Stimulated activated CD8-positive, alpha-beta memory T cell treated with anti-CD3 and anti-CD28 coated beads, Interleukin-15, amount 100 ng/mL, for 48 hours (primary cell): ENCODE results near the gene ST8SIA4.

Experiments used
- DNase-seq, 2 donors: peaks; one replicate each; pipeline ENCODE4 v3.0.0-alpha.2; 2020; ENCODE audit warnings: low read depth in 2 of 2

The ST8SIA4 gene

GRCh38 chr5:100867039-100867562, 36.0 kb downstream of the ST8SIA4 start:
- no peak for DNase-seq

- DNase-seq = no peak
Measured at GRCh38 chr5:100864931-100865330, 38.2 kb downstream of the ST8SIA4 start.

GRCh38 chr5:100863739-100864138, 39.3 kb downstream of the ST8SIA4 start:
- no peak for DNase-seq

- DNase-seq = no peak
Measured at GRCh38 chr5:100861148-100861547, 41.9 kb downstream of the ST8SIA4 start.

- DNase-seq = no peak
Measured at GRCh38 chr5:100860407-100860806, 42.7 kb downstream of the ST8SIA4 start.

GRCh38 chr5:100858987-100859545, 44.0 kb downstream of the ST8SIA4 start:
- DNase-seq = no peak

GRCh38 chr5:100856462-100856861, 46.6 kb downstream of the ST8SIA4 start:
- no peak for DNase-seq

GRCh38 chr5:100855937-100856430, 47.1 kb downstream of the ST8SIA4 start:
- DNase-seq = no peak

GRCh38 chr5:100855295-100855694, 47.8 kb downstream of the ST8SIA4 start:
- DNase-seq = no peak

- no peak for DNase-seq
Measured at GRCh38 chr5:100854591-100854990, 48.5 kb downstream of the ST8SIA4 start.

- no peak for DNase-seq
Measured at GRCh38 chr5:100853582-100853981, 49.5 kb downstream of the ST8SIA4 start.

- no peak for DNase-seq
Measured at GRCh38 chr5:100852988-100853449, 50.1 kb downstream of the ST8SIA4 start.

GRCh38 chr5:100852051-100852450, 51.0 kb downstream of the ST8SIA4 start:
- no peak for DNase-seq

GRCh38 chr5:100846772-100847171, 56.3 kb downstream of the ST8SIA4 start:
- no peak for DNase-seq

GRCh38 chr5:100842080-100842479, 61.0 kb downstream of the ST8SIA4 start:
- no peak for DNase-seq

GRCh38 chr5:100841358-100842076, 61.6 kb downstream of the ST8SIA4 start:
- no peak for DNase-seq

GRCh38 chr5:100840789-100841188, 62.3 kb downstream of the ST8SIA4 start:
- DNase-seq = no peak

- no peak for DNase-seq
Measured at GRCh38 chr5:100840370-100840769, 62.7 kb downstream of the ST8SIA4 start.

GRCh38 chr5:100838048-100838473, 65.0 kb downstream of the ST8SIA4 start:
- DNase-seq = no peak

GRCh38 chr5:100834519-100834918, 68.6 kb downstream of the ST8SIA4 start:
- DNase-seq = no peak

GRCh38 chr5:100832252-100833230, 70.5 kb downstream of the ST8SIA4 start:
- DNase-seq = no peak

GRCh38 chr5:100828898-100829356, 74.2 kb downstream of the ST8SIA4 start:
- no peak for DNase-seq
